VCaP (cell line): ENCODE measurements around the gene MTCL1.

Source experiments
- H3K27ac ChIP-seq: fragments of 450-650 bp; 2 replicates; pipeline ENCODE4 v1.5.1; 2017
- TF ChIP-seq, protein P1 (sequence below): fragments of 450-650 bp; conservative IDR thresholded peaks from 2 replicates; pipeline ENCODE4 v1.5.1; 2017; ENCODE audit warnings: mild to moderate bottlenecking, moderate library complexity

Gene MTCL1

DNA sequence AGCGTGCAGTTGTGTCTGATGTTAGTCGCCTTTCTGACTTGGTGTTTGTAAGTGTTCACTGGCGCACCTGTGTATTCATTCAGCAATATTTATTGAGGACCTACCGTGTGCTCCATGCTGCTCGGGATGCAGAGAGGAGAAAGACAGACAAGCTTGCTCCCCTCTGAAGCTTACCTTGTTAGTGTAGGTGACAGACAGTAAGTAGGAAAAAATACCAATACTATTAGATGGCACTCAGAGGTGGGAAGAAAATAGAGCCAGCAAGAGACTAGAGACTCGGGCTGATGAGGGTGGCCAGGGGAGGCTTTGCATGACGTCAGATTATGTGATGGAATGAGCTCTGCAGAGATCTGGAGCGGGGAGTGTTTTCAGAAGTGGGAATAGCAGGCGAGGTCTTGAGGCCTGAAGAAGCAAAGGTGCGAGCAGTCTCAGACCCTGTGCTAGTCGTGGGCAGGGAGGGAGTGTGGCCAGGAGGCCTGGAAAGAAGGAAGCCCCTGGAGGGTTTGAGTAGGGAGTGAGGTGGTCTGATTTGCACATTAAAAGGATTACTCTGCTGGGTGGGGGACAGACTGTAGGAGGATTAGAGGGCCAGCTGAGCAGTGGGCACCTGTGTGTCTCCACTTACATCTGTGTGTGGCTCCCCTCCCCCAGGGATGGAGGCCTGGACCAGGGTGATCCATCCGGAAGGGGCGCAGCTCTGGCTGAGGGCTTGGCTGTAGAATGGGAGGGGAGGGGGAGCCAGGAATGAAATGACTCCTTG lies 11.8 kb downstream of the MTCL1 start:
- TF ChIP-seq, protein P1, sequence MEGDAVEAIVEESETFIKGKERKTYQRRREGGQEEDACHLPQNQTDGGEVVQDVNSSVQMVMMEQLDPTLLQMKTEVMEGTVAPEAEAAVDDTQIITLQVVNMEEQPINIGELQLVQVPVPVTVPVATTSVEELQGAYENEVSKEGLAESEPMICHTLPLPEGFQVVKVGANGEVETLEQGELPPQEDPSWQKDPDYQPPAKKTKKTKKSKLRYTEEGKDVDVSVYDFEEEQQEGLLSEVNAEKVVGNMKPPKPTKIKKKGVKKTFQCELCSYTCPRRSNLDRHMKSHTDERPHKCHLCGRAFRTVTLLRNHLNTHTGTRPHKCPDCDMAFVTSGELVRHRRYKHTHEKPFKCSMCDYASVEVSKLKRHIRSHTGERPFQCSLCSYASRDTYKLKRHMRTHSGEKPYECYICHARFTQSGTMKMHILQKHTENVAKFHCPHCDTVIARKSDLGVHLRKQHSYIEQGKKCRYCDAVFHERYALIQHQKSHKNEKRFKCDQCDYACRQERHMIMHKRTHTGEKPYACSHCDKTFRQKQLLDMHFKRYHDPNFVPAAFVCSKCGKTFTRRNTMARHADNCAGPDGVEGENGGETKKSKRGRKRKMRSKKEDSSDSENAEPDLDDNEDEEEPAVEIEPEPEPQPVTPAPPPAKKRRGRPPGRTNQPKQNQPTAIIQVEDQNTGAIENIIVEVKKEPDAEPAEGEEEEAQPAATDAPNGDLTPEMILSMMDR, result no peak
- no peak overlapping the region for H3K27ac ChIP-seq

- no peak overlapping the region for H3K27ac ChIP-seq
- TF ChIP-seq, protein P1, result no peak
These were observed 13.1 kb downstream of the MTCL1 start for GRCh38 chr18:8718401-8718913.

- TF ChIP-seq, protein P1, result no peak
- H3K27ac ChIP-seq, result no peak overlapping the region
These were observed 13.8 kb downstream of the MTCL1 start for GRCh38 chr18:8719192-8719591.

GRCh38 chr18:8720141-8720540 lies 14.8 kb downstream of the MTCL1 start:
- TF ChIP-seq, protein P1, result no peak
- no peak overlapping the region for H3K27ac ChIP-seq

DNA sequence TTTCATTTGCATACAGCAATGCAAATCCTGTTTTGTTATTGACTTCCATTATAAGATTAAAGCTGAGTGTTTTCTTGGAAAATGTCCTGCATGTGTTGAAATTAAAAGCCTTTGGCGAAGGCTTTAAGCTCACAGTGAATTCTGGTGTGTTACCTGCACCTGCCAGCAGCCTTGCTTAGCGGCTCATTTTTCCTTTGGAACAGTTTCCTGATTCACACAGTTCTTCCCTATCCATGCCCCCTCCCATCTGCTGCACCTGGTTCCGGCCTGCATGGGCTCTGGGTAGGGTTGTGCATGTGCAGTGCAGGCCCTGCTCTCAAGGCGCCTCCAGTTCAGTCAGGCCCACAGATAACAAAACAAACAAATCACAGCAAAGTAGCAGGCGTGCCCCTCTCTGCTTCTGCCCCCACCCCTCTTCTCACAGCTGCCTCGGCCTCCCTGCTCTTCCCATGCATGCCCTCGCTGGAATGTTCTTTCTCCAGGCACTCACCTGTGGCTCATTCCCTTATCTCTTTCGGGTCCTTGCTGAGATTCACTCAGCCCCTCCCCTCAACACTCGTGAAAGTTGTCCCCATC lies 15.8 kb downstream of the MTCL1 start:
- no peak overlapping the region for H3K27ac ChIP-seq
- TF ChIP-seq, protein P1, result no peak

GRCh38 chr18:8721716-8722115 lies 16.4 kb downstream of the MTCL1 start:
- TF ChIP-seq, protein P1, result no peak
- H3K27ac ChIP-seq, result no peak overlapping the region

GRCh38 chr18:8722946-8723820 lies 17.8 kb downstream of the MTCL1 start:
- no peak overlapping the region for H3K27ac ChIP-seq
- TF ChIP-seq, protein P1, result no peak
